GM12878 (cell line): ENCODE measurements around the gene VPS33B. TPM values are rescaled to one million over a fixed set of nuclear protein-coding genes. Genes with fewer than 3 reads are reported as not detected.

Experiments
- ATAC-seq: fragments of 200-7000 bp; cut with Tn5 transposase; 3 replicates; pipeline ENCODE4 v1.9.1; 2020; ENCODE audit warnings: mild to moderate bottlenecking, moderate library complexity
- BruUV-seq: library from RNA; stranded (reverse); fragments of 400-500 nt; replicated peaks from 2 replicates; lab custom pipeline; 2021; lab: Mats Ljungman, UMichigan
- CTCF ChIA-PET: fragments of 300-600 bp; sonication (Branson Sonifier 250); formaldehyde crosslinking; extraction: SDS; loops from one replicate; lab custom pipeline; 2021; ENCODE audit warnings: inconsistent platforms; lab: Yijun Ruan, JAX
- POLR2A ChIA-PET: fragments of 350-600 bp; formaldehyde crosslinking; extraction: SDS; loops from one replicate; lab custom pipeline; 2021; ENCODE audit warnings: inconsistent platforms; lab: Charles Lee
- RAD21 ChIA-PET: fragments of 300-600 bp; sonication (Branson Sonifier 250); formaldehyde crosslinking; loops from one replicate; lab custom pipeline; 2023; ENCODE audit warnings: antibody characterized with exemption; ENCODE audit not compliant: unreplicated experiment; lab: Charles Lee
- SMC1A ChIA-PET: fragments of 300-600 bp; sonication (Branson Sonifier 250); formaldehyde crosslinking; loops from one replicate; lab custom pipeline; 2023; ENCODE audit not compliant: unreplicated experiment, uncharacterized antibody; lab: Charles Lee
- DNase-seq: peaks from one replicate; pipeline ENCODE4 v3.0.0-alpha.2; 2011; ENCODE audit warnings: low read depth, low spot score
- FAIRE-seq: peaks from 3 replicates; lab custom pipeline; 2011; peaks lifted over from hg19 to GRCh38; lab: Jason Lieb, UNC
- H2AFZ ChIP-seq: 2 replicates; pipeline ENCODE4 v1.6.0; 2011; ENCODE audit warnings: low read depth, low read length, control low read depth; ENCODE audit not compliant: control insufficient read depth
- H3K27ac ChIP-seq: 2 replicates; pipeline ENCODE4 v1.5.1; 2011; ENCODE audit warnings: control low read depth; ENCODE audit not compliant: control insufficient read depth, insufficient read depth
- H3K27me3 ChIP-seq, 2 experiments: replicated peaks in 1 of 2; 2 replicates each; pipeline versions ENCODE4 v1.6.0 to v1.6.1; 2011; ENCODE audit warnings: low read length in 1 of 2; ENCODE audit not compliant: control insufficient read depth in 2 of 2, insufficient read depth in 2 of 2
- H3K36me3 ChIP-seq, 2 experiments: 2 replicates each; pipeline ENCODE4 v1.5.1; 2011; ENCODE audit warnings: low read length in 1 of 2; ENCODE audit not compliant: control insufficient read depth in 2 of 2, insufficient read depth in 2 of 2
- H3K4me1 ChIP-seq: 2 replicates; pipeline ENCODE4 v1.6.1; 2011; ENCODE audit warnings: mild to moderate bottlenecking, low read length, moderate library complexity, mixed read lengths; ENCODE audit not compliant: control insufficient read depth, insufficient read depth
- H3K4me2 ChIP-seq: 2 replicates; pipeline ENCODE4 v1.6.0; 2011; ENCODE audit warnings: control low read depth; ENCODE audit not compliant: control insufficient read depth, insufficient read depth
- H3K4me3 ChIP-seq: fragments of 200-600 bp; sonication (generic); 2 replicates; pipeline ENCODE4 v1.5.1; 2016
- H3K79me2 ChIP-seq: 2 replicates; pipeline ENCODE4 v1.6.0; 2011; ENCODE audit warnings: low read length; ENCODE audit not compliant: control insufficient read depth, insufficient read depth
- H3K9ac ChIP-seq: 2 replicates; pipeline ENCODE4 v1.8.0; 2011; ENCODE audit warnings: low read length, control low read depth, mixed read lengths; ENCODE audit not compliant: control insufficient read depth, insufficient read depth
- H3K9me3 ChIP-seq: replicated peaks from 3 replicates; pipeline ENCODE4 v1.5.1; 2011; ENCODE audit warnings: mild to moderate bottlenecking, low read length; ENCODE audit not compliant: control insufficient read depth, insufficient read depth
- H4K20me1 ChIP-seq: 2 replicates; pipeline ENCODE4 v1.6.0; 2011; ENCODE audit not compliant: control insufficient read depth, insufficient read depth
- GABPA ChIP-seq: IDR thresholded peaks from 2 replicates; pipeline ENCODE4 v1.6.1; 2014; ENCODE audit warnings: antibody characterized with exemption, low read depth, mild to moderate bottlenecking, inconsistent platforms
- KAT2A ChIP-seq: conservative IDR thresholded peaks from 2 replicates; pipeline ENCODE4 v1.6.1; 2011; ENCODE audit warnings: low read depth, low read length; ENCODE audit not compliant: control insufficient read depth
- NFXL1 ChIP-seq: fragments of 450-650 bp; IDR thresholded peaks from 2 replicates; pipeline ENCODE4 v1.6.1; 2017; ENCODE audit warnings: antibody characterized with exemption, mild to moderate bottlenecking, borderline replicate concordance
- NR2C1 ChIP-seq: fragments of 450-650 bp; IDR thresholded peaks from 2 replicates; pipeline ENCODE4 v1.6.1; 2017; ENCODE audit warnings: antibody characterized with exemption, mild to moderate bottlenecking, moderate library complexity
- NR2F1 ChIP-seq: fragments of 450-650 bp; conservative IDR thresholded peaks from 2 replicates; pipeline ENCODE4 v1.6.1; 2017; ENCODE audit warnings: mild to moderate bottlenecking
- POLR2A ChIP-seq: IDR thresholded peaks from 2 replicates; pipeline ENCODE4 v1.6.1; 2011; ENCODE audit warnings: low read depth, mild to moderate bottlenecking, low read length
- RAD51 ChIP-seq: fragments of 450-650 bp; IDR thresholded peaks from 2 replicates; pipeline ENCODE4 v1.6.1; 2016; ENCODE audit warnings: moderate library complexity, mild to moderate bottlenecking, inconsistent platforms
- RFX5 ChIP-seq: IDR thresholded peaks from 2 replicates; pipeline ENCODE4 v1.6.1; 2011; ENCODE audit warnings: low read depth, low read length, improper control_type of control experiment
- SIN3A ChIP-seq: IDR thresholded peaks from 2 replicates; pipeline ENCODE4 v1.6.1; 2012; ENCODE audit warnings: low read depth, low read length, improper control_type of control experiment
- TCF12 ChIP-seq: IDR thresholded peaks from 2 replicates; pipeline ENCODE4 v1.6.1; 2011; ENCODE audit warnings: low read depth, mild to moderate bottlenecking, low read length
- YY1 ChIP-seq: IDR thresholded peaks from 2 replicates; pipeline ENCODE4 v1.6.1; 2011; ENCODE audit warnings: low read depth, mild to moderate bottlenecking, low read length
- WGBS: methylation state at CpG from one replicate; pipeline ENCODE4 v1.1.6; 2016; ENCODE audit warnings: low lambda C conversion rate; ENCODE audit not compliant: insufficient replicate concordance, insufficient coverage; ENCODE audit errors: missing lambda C conversion rate; 5-methylcytosine and 5-hydroxymethylcytosine counted together
- in situ Hi-C: fragments of 300-500 bp; cut with MboI; formaldehyde crosslinking; loops from 9 replicates; pipeline ENCODE4 v1.14.3; 2018; ENCODE audit warnings: mixed read lengths
- intact Hi-C: fragments of 100-400 bp; cut with micrococcal nuclease; formaldehyde crosslinking; loops from one replicate; pipeline ENCODE4 v1.14.2; 2022; ENCODE audit not compliant: unreplicated experiment
- polyA plus RNA-seq, 11 experiments: library from polyadenylated mRNA; depleted of rRNA in 4 of 11; unstranded in 6 of 11; stranded (reverse) in 5 of 11; fragments of >200 nt; fragmentation: Nextera tagmentation in 4 of 11; fragmentation: Illumina TruSeq in 1 of 11; extraction: Ambion mirVana in 4 of 11; extraction: Trizol in 1 of 11; gene quantifications; 1 replicate in 1 of 11; 2 replicates in 10 of 11; pipeline versions ENCODE4 v1.2.1 to v1.2.3, GENCODE V29; 2011 to 2016; ENCODE audit warnings: inconsistent platforms in 2 of 11, missing spikeins in 2 of 11, low read depth in 1 of 11
- total RNA-seq, 4 experiments: library from RNA; depleted of rRNA in 3 of 4; stranded (reverse); fragments of >200 nt in 3 of 4; fragmentation: Illumina TruSeq in 1 of 4; extraction: Trizol in 1 of 4; gene quantifications; 2 replicates each; pipeline versions ENCODE4 v1.2.1 to v1.2.3, GENCODE V29; 2013 to 2021
- TF ChIP-seq, protein P1 (sequence below), 3 experiments: IDR thresholded peaks in 2 of 3; conservative IDR thresholded peaks in 1 of 3; 2 replicates each; pipeline ENCODE4 v1.5.1; 2011; ENCODE audit warnings: low read depth in 3 of 3, low read length in 3 of 3, mild to moderate bottlenecking in 3 of 3, control low read depth in 2 of 3, moderate library complexity in 2 of 3, inconsistent platforms in 1 of 3, mixed read lengths in 1 of 3; ENCODE audit not compliant: control insufficient read depth in 2 of 3, insufficient read depth in 1 of 3; ENCODE audit errors: extremely low read depth in 1 of 3
- TF ChIP-seq, protein P2 (sequence below): fragments of 450-650 bp; IDR thresholded peaks from 2 replicates; pipeline ENCODE4 v1.6.1; 2017; ENCODE audit warnings: low read depth, mild to moderate bottlenecking, moderate library complexity
- TF ChIP-seq, protein P3 (sequence below): fragments of 450-650 bp; IDR thresholded peaks from 2 replicates; pipeline ENCODE4 v1.6.1; 2014; ENCODE audit warnings: mild to moderate bottlenecking
- TF ChIP-seq, protein P4 (sequence below): IDR thresholded peaks from 2 replicates; pipeline ENCODE4 v1.6.1; 2012; ENCODE audit warnings: low read depth, low read length, improper control_type of control experiment

Gene VPS33B
- total and polyA plus RNA-seq, 10 of the 15 experiments (the other 5 are each of a cell fraction or from before 2014, with no cell fraction given) = 11.4 to 21.5 (median 15.2) TPM

DNA sequence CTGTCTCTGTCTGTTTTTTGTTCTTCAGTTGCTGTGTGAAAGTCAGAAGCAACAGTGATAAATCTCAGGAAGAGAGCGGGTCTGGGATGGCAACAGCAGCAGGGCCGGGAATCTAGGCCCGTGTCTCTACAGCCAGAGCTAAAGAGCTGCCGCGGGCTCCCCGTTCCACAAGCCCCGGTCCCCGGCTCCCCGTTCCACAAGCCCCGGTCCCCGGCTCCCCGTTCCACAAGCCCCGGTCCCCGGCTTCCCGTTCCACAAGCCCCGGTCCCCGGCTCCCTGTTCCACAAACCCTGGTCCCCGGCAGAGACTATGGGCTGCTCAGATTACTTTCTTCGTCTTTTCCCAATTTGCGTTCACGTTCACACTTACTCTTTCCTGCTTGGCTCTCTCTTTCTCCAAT lies 48.2 kb downstream of the VPS33B start:
- H2AFZ ChIP-seq = no peak overlapping the region
- WGBS = 100% methylated on average over 9 of the region's 21 CpGs
- SMC1A ChIA-PET = no interaction called here
- H3K36me3 ChIP-seq = peaks cover 27 to 51% of the 10 kb centered on the region in 2 experiments
- RAD21 ChIA-PET = no interaction called here
- H3K4me2 ChIP-seq = no peak overlapping the region
- DNase-seq = no peak
- no peaks in the 10 kb centered on the region for H3K4me1 ChIP-seq
- TF ChIP-seq NFXL1 (no peak), NR2C1 (no peak), NR2F1 (no peak), POLR2A (no peak), SIN3A (no peak), RAD51 (no peak), YY1 (no peak), KAT2A (no peak), TCF12 (no peak), RFX5 (no peak), GABPA (no peak)
- TF ChIP-seq, protein P1, sequence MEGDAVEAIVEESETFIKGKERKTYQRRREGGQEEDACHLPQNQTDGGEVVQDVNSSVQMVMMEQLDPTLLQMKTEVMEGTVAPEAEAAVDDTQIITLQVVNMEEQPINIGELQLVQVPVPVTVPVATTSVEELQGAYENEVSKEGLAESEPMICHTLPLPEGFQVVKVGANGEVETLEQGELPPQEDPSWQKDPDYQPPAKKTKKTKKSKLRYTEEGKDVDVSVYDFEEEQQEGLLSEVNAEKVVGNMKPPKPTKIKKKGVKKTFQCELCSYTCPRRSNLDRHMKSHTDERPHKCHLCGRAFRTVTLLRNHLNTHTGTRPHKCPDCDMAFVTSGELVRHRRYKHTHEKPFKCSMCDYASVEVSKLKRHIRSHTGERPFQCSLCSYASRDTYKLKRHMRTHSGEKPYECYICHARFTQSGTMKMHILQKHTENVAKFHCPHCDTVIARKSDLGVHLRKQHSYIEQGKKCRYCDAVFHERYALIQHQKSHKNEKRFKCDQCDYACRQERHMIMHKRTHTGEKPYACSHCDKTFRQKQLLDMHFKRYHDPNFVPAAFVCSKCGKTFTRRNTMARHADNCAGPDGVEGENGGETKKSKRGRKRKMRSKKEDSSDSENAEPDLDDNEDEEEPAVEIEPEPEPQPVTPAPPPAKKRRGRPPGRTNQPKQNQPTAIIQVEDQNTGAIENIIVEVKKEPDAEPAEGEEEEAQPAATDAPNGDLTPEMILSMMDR (IDR thresholded peaks at IDR 0.05 in 2 of 3, conservative IDR thresholded peaks at IDR 0.05 in 1 of 3; ENCODE audit: control insufficient read depth in 2 of 3, extremely low read depth in 1 of 3, insufficient read depth in 1 of 3, low read depth in 3 of 3, low read length in 3 of 3) = no peak
- TF ChIP-seq, protein P2, sequence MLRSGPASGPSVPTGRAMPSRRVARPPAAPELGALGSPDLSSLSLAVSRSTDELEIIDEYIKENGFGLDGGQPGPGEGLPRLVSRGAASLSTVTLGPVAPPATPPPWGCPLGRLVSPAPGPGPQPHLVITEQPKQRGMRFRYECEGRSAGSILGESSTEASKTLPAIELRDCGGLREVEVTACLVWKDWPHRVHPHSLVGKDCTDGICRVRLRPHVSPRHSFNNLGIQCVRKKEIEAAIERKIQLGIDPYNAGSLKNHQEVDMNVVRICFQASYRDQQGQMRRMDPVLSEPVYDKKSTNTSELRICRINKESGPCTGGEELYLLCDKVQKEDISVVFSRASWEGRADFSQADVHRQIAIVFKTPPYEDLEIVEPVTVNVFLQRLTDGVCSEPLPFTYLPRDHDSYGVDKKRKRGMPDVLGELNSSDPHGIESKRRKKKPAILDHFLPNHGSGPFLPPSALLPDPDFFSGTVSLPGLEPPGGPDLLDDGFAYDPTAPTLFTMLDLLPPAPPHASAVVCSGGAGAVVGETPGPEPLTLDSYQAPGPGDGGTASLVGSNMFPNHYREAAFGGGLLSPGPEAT = no peak
- TF ChIP-seq, protein P3, sequence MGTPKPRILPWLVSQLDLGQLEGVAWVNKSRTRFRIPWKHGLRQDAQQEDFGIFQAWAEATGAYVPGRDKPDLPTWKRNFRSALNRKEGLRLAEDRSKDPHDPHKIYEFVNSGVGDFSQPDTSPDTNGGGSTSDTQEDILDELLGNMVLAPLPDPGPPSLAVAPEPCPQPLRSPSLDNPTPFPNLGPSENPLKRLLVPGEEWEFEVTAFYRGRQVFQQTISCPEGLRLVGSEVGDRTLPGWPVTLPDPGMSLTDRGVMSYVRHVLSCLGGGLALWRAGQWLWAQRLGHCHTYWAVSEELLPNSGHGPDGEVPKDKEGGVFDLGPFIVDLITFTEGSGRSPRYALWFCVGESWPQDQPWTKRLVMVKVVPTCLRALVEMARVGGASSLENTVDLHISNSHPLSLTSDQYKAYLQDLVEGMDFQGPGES = no peak
- TF ChIP-seq, protein P4, sequence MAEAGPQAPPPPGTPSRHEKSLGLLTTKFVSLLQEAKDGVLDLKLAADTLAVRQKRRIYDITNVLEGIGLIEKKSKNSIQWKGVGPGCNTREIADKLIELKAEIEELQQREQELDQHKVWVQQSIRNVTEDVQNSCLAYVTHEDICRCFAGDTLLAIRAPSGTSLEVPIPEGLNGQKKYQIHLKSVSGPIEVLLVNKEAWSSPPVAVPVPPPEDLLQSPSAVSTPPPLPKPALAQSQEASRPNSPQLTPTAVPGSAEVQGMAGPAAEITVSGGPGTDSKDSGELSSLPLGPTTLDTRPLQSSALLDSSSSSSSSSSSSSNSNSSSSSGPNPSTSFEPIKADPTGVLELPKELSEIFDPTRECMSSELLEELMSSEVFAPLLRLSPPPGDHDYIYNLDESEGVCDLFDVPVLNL = no peak
- TF ChIP-seq, all 136 proteins: peak for 0
- intact Hi-C loops (no loop called here), in situ Hi-C loops (loop anchor here (25.0 kb wide), 1 partner anchor 1387 kb away; the partner anchor contains the start of gene TICRR)
- Histone ChIP-seq H3K9me3 (no peaks in the 10 kb centered on the region), H3K9ac (no peak overlapping the region), H3K4me3 (no peak overlapping the region), H3K79me2 (no peaks in the 10 kb centered on the region), H4K20me1 (no peaks in the 10 kb centered on the region), H3K27ac (no peak overlapping the region), H3K27me3 (no peaks in the 10 kb centered on the region)
- ChIA-PET CTCF (no interaction called here), POLR2A (no interaction called here)
- FAIRE-seq = no peak
- no peak for ATAC-seq
- no TSS peak for BruUV-seq
